Hepatocyte (in vitro differentiated cells): ENCODE measurements around the gene NPBWR2. TPM values are rescaled to one million over a fixed set of nuclear protein-coding genes. Genes with fewer than 3 reads are reported as not detected.

ENCODE experiments used
- DNase-seq: peaks from one replicate; pipeline ENCODE4 v3.0.0-alpha.2; 2016; ENCODE audit warnings: low spot score
- H2AFZ ChIP-seq: fragments of 200-600 bp; sonication (generic); 2 replicates; pipeline ENCODE4 v1.6.0; 2016; ENCODE audit warnings: antibody characterized with exemption, mild to moderate bottlenecking
- H3K27ac ChIP-seq: fragments of 200-600 bp; sonication (generic); 2 replicates; pipeline ENCODE4 v1.5.1; 2016; ENCODE audit warnings: mild to moderate bottlenecking
- H3K27me3 ChIP-seq: fragments of 200-600 bp; sonication (generic); 2 replicates; pipeline ENCODE4 v1.6.1; 2016
- H3K36me3 ChIP-seq: fragments of 200-600 bp; sonication (generic); replicated peaks from 2 replicates; pipeline ENCODE4 v1.5.1; 2016; ENCODE audit warnings: low read depth; ENCODE audit not compliant: insufficient read depth
- H3K4me1 ChIP-seq: fragments of 200-600 bp; sonication (generic); 2 replicates; pipeline ENCODE4 v1.5.1; 2016; ENCODE audit warnings: mild to moderate bottlenecking, moderate library complexity; ENCODE audit not compliant: insufficient read depth
- H3K4me2 ChIP-seq: fragments of 200-600 bp; sonication (generic); 2 replicates; pipeline ENCODE4 v1.6.0; 2016
- H3K4me3 ChIP-seq: fragments of 200-600 bp; sonication (generic); 2 replicates; pipeline ENCODE4 v1.5.1; 2016; ENCODE audit warnings: mild to moderate bottlenecking
- H3K79me2 ChIP-seq: fragments of 200-600 bp; sonication (generic); 2 replicates; pipeline ENCODE4 v1.6.0; 2017; ENCODE audit warnings: mild to moderate bottlenecking
- H3K9me2 ChIP-seq: fragments of 200-600 bp; sonication (generic); replicated peaks from 2 replicates; pipeline ENCODE4 v1.6.0; 2017; ENCODE audit warnings: mild to moderate bottlenecking; ENCODE audit not compliant: insufficient read depth
- H3K9me3 ChIP-seq: fragments of 200-600 bp; sonication (generic); 2 replicates; pipeline ENCODE4 v1.5.1; 2016; ENCODE audit warnings: low read depth, mild to moderate bottlenecking
- H4K20me1 ChIP-seq: fragments of 200-600 bp; sonication (generic); 2 replicates; pipeline ENCODE4 v1.6.0; 2016; ENCODE audit warnings: mild to moderate bottlenecking; ENCODE audit not compliant: insufficient read depth, poor library complexity, severe bottlenecking
- EZH2 ChIP-seq: fragments of 200-600 bp; sonication (generic); IDR thresholded peaks from 2 replicates; pipeline ENCODE4 v1.6.1; 2016; ENCODE audit warnings: antibody characterized with exemption, mild to moderate bottlenecking, borderline replicate concordance
- EZH2phosphoT487 ChIP-seq: fragments of 200-600 bp; sonication (generic); IDR thresholded peaks from one replicate; pipeline ENCODE4 v1.6.1; 2018; ENCODE audit warnings: antibody characterized with exemption, mild to moderate bottlenecking, low read depth, moderate library complexity; ENCODE audit not compliant: unreplicated experiment, severe bottlenecking
- WGBS: methylation state at CpG from one replicate; pipeline ENCODE4 v1.1.6; 2016; ENCODE audit warnings: low lambda C conversion rate; ENCODE audit errors: missing lambda C conversion rate; 5-methylcytosine and 5-hydroxymethylcytosine counted together
- polyA plus RNA-seq: library from polyadenylated mRNA; unstranded; fragments of >200 nt; fragmentation: Nextera tagmentation; extraction: Ambion mirVana; gene quantifications from 2 replicates; pipeline ENCODE4 v1.2.1, GENCODE V29; 2016
- total RNA-seq: library from RNA; depleted of rRNA; stranded (reverse); fragments of >200 nt; gene quantifications from 2 replicates; pipeline ENCODE4 v1.2.3, GENCODE V29; 2014
- TF ChIP-seq, protein P1 (sequence below): fragments of 200-600 bp; sonication (generic); IDR thresholded peaks from 2 replicates; pipeline ENCODE4 v1.5.1; 2016; ENCODE audit warnings: antibody characterized with exemption, mild to moderate bottlenecking; ENCODE audit not compliant: poor library complexity

The NPBWR2 gene
- total and polyA plus RNA-seq, 2 experiments from 2014 or later, result not detected

DNA sequence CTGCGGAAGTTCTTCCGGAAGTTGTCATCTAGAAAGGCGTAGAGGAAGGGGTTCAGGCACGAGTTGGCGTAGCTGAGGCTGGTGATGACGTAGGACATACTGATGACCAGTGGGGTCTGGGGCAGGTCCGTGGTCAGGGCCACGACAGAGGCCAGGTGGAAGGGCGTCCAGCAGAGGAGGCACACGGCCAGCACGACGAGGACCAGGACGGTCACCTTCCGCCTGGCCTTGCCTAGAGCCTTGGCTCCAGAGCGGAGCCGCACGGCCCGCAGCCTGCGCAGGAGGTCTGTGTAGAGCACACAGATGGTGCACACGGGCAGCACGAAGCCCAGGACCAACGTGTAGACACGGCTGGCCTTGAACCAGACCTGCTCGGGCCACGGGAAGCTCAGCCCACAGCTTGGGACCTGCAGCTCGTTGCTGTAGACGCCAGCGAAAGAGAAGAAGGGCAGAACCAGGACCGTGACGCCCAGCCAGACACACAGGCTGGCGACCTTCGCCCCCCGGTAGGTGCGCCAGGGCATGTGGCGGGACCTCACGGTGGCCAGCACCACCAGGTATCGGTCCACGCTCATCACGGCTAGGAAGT is 1.4 kb downstream of the NPBWR2 start:
- Histone ChIP-seq H3K36me3 (no peaks in the 10 kb centered on the region), H2AFZ (no peak overlapping the region), H3K4me1 (peaks cover 8% of the 10 kb centered on the region), H3K4me3 (no peak overlapping the region), H3K79me2 (no peaks in the 10 kb centered on the region), H3K27ac (no peak overlapping the region), H3K4me2 (no peak overlapping the region), H3K9me2 (no peaks in the 10 kb centered on the region), H3K9me3 (no peaks in the 10 kb centered on the region), H4K20me1 (no peaks in the 10 kb centered on the region), H3K27me3 (peaks cover 26% of the 10 kb centered on the region)
- no peak for DNase-seq
- TF ChIP-seq EZH2phosphoT487 (no peak), EZH2 (no peak)
- TF ChIP-seq, protein P1, sequence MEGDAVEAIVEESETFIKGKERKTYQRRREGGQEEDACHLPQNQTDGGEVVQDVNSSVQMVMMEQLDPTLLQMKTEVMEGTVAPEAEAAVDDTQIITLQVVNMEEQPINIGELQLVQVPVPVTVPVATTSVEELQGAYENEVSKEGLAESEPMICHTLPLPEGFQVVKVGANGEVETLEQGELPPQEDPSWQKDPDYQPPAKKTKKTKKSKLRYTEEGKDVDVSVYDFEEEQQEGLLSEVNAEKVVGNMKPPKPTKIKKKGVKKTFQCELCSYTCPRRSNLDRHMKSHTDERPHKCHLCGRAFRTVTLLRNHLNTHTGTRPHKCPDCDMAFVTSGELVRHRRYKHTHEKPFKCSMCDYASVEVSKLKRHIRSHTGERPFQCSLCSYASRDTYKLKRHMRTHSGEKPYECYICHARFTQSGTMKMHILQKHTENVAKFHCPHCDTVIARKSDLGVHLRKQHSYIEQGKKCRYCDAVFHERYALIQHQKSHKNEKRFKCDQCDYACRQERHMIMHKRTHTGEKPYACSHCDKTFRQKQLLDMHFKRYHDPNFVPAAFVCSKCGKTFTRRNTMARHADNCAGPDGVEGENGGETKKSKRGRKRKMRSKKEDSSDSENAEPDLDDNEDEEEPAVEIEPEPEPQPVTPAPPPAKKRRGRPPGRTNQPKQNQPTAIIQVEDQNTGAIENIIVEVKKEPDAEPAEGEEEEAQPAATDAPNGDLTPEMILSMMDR, result no peak
- 94% methylated on average over 39 of the region's 39 CpGs for WGBS

DNA sequence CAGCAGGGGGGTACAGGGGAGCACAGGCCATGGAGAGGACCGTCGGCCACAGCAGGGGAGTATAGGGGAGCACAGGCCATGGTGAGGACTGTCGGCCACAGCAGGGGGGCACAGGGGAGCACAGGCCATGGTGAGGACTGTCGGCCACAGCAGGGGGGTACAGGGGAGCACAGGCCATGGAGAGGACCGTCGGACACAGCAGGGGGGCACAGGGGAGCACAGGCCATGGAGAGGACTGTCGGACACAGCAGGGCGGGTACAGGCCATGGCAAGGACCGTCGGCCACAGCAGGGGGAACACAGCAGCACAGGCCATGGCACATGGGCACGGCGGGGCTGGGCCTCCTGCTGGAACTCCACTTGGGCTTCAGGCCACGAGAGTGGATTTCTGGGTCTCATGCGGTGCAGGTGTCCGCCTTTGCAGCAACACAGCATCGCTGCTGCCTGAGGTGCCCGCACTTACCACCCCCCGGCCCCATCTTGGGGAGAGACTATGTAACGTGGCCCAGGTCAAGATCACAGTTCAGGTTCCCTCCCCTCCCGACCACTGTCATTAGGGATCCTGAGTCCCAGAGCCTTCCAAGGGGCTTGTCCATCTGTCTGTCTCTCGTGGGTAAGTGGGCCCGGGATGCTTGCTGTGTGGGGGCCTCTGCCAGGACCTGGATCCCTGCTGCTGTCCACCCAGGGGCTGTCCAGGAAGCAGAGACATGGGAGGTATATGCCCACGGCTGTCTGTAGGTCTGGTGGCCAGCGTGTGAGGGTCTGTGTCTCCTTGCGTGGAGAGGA is 2.5 kb downstream of the NPBWR2 start:
- Histone ChIP-seq H3K27ac (no peak overlapping the region), H3K4me2 (no peak overlapping the region), H4K20me1 (no peaks in the 10 kb centered on the region), H2AFZ (no peak overlapping the region), H3K4me1 (peaks cover 8% of the 10 kb centered on the region), H3K36me3 (no peaks in the 10 kb centered on the region), H3K9me2 (no peaks in the 10 kb centered on the region), H3K79me2 (no peaks in the 10 kb centered on the region), H3K27me3 (peaks cover 35% of the 10 kb centered on the region), H3K4me3 (no peak overlapping the region), H3K9me3 (no peaks in the 10 kb centered on the region)
- WGBS, result 93% methylated on average over 16 of the region's 25 CpGs
- DNase-seq, result no peak
- TF ChIP-seq, protein P1, result no peak
- no peak for TF ChIP-seq EZH2
- TF ChIP-seq EZH2phosphoT487, result no peak

DNA sequence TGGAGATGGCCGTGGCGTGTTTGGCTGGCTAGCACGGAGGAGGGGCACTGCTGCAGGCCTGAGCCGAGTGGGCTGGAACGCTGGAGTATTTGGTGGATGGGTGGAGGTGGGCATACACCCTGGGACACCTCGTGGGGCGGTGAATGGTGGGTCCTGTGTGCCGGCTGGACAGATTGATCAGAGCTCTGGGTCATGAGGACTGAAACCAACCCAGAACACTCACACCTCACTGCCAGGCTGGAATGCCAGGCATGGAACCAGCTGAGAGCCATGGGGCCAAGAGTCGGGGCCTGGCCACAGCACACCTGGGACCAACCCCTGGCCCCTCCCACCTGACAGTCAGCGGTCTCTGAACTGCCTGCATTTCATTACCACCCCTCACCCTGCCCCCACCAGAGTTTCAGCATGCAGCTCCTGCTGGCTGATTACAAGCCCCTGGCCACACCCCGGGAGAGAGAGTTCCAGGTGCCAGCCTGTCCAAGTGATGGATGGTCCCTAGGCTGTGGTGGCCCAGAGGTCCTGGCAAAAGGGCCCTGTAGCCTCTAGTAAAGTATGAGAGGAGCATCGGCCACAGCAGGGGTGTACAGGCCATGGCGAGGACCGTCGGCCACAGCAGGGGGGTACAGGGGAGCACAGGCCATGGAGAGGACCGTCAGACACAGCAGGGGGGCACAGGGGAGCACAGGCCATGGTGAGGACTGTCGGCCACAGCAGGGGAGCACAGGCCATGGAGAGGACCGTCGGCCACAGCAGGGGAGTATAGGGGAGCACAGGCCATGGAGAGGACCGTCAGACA is 3.3 kb downstream of the NPBWR2 start:
- no peak overlapping the region for H3K4me3 ChIP-seq
- H3K79me2 ChIP-seq, result no peaks in the 10 kb centered on the region
- H3K27me3 ChIP-seq, result peaks cover 35% of the 10 kb centered on the region
- H3K27ac ChIP-seq, result no peak overlapping the region
- no peak for DNase-seq
- no peaks in the 10 kb centered on the region for H3K9me3 ChIP-seq
- no peak overlapping the region for H2AFZ ChIP-seq
- no peaks in the 10 kb centered on the region for H3K36me3 ChIP-seq
- WGBS, result 81% methylated on average over 18 of the region's 20 CpGs
- no peak for TF ChIP-seq EZH2phosphoT487
- TF ChIP-seq EZH2, result no peak
- TF ChIP-seq, protein P1, result no peak
- no peak overlapping the region for H3K4me2 ChIP-seq
- H4K20me1 ChIP-seq, result no peaks in the 10 kb centered on the region
- no peaks in the 10 kb centered on the region for H3K9me2 ChIP-seq
- H3K4me1 ChIP-seq, result peaks cover 8% of the 10 kb centered on the region
